K562 (cell line): ENCODE data around the gene MICU1. TPM values are rescaled to one million over a fixed set of nuclear protein-coding genes. Genes with fewer than 3 reads are reported as not detected.
A peak's percentile ranks its signal among the peaks of the same experiment; 100 is the strongest.

Source experiments
- CLOCK ChIP-seq: fragments of 250-450 bp; sonication (Bioruptor Pico); IDR thresholded peaks from 2 replicates; pipeline ENCODE4 v1.4.0; 2020; ENCODE audit warnings: mild to moderate bottlenecking, moderate library complexity, borderline replicate concordance
- E2F4 ChIP-seq: sonication (generic); formaldehyde crosslinking; IDR thresholded peaks from 2 replicates; pipeline ENCODE4 v1.8.0; 2022; ENCODE audit warnings: mild to moderate bottlenecking, low read depth, missing genetic modification reagents
- FOSL1 ChIP-seq: fragments of 200-800 bp; sonication (Bioruptor generic); conservative IDR thresholded peaks from 2 replicates; pipeline ENCODE4 v1.6.1; 2016; ENCODE audit warnings: missing genetic modification characterization, missing compliant biosample characterization
- HBP1 ChIP-seq: fragments of 450-650 bp; formaldehyde crosslinking; IDR thresholded peaks from 2 replicates; pipeline ENCODE4 v1.4.0; 2022; ENCODE audit warnings: missing genetic modification characterization
- KAT2B ChIP-seq: IDR thresholded peaks from one replicate; pipeline ENCODE4 v1.6.1; 2012; ENCODE audit warnings: low read depth, mild to moderate bottlenecking, control low read depth, inconsistent platforms, low read length, moderate library complexity
- KLF13 ChIP-seq: fragments of 450-650 bp; IDR thresholded peaks from 2 replicates; pipeline ENCODE4 v1.6.1; 2016; ENCODE audit warnings: missing genetic modification characterization, low read depth, mild to moderate bottlenecking, missing compliant biosample characterization, moderate library complexity, borderline replicate concordance
- PPARD ChIP-seq: fragments of 250-450 bp; sonication (Bioruptor Pico); IDR thresholded peaks from 2 replicates; pipeline ENCODE4 v1.8.0; 2022; ENCODE audit warnings: inconsistent platforms, mild to moderate bottlenecking, moderate library complexity
- PRDM10 ChIP-seq: fragments of 450-650 bp; IDR thresholded peaks from 2 replicates; pipeline ENCODE4 v1.6.1; 2018; ENCODE audit not compliant: partially characterized antibody
- RAD21 ChIP-seq, 2 experiments: fragments of 250-450 bp in 1 of 2; fragments of 450-650 bp in 1 of 2; sonication (Bioruptor Pico) in 1 of 2; formaldehyde crosslinking in 1 of 2; IDR thresholded peaks in 1 of 2; conservative IDR thresholded peaks in 1 of 2; 2 replicates each; pipeline versions ENCODE4 v1.4.0 to v1.8.0; 2020 to 2022; ENCODE audit warnings: mild to moderate bottlenecking in 2 of 2, moderate library complexity in 1 of 2
- RBM14 ChIP-seq: fragments of 200-400 bp; formaldehyde crosslinking; IDR thresholded peaks from 2 replicates; pipeline ENCODE4 v1.6.1; 2018; ENCODE audit warnings: low read depth, mild to moderate bottlenecking, low read length, moderate library complexity, borderline replicate concordance; ENCODE audit not compliant: insufficient read depth
- RBM25 ChIP-seq: fragments of 200-400 bp; formaldehyde crosslinking; IDR thresholded peaks from 2 replicates; pipeline ENCODE4 v1.6.1; 2018; ENCODE audit warnings: low read length, low read depth, moderate library complexity; ENCODE audit not compliant: severe bottlenecking
- XRCC3 ChIP-seq: fragments of 450-650 bp; IDR thresholded peaks from 2 replicates; pipeline ENCODE4 v1.6.1; 2017; ENCODE audit warnings: mild to moderate bottlenecking, moderate library complexity
- ZNF184 ChIP-seq: sonication (generic); formaldehyde crosslinking; IDR thresholded peaks from 2 replicates; pipeline ENCODE4 v1.5.0; 2020; ENCODE audit warnings: missing genetic modification reagents
- ZNF263 ChIP-seq: sonication (generic); formaldehyde crosslinking; IDR thresholded peaks from 2 replicates; pipeline ENCODE4 v1.8.0; 2022; ENCODE audit warnings: mild to moderate bottlenecking, missing genetic modification reagents, borderline replicate concordance
- ZNF436 ChIP-seq: fragments of 250-450, 450-650 bp; sonication (Bioruptor Pico); formaldehyde crosslinking; IDR thresholded peaks from 2 replicates; pipeline ENCODE4 v1.7.0; 2020; ENCODE audit warnings: mild to moderate bottlenecking
- ZNF778 ChIP-seq: fragments of 450-650 bp; formaldehyde crosslinking; IDR thresholded peaks from 2 replicates; pipeline ENCODE4 v1.4.0; 2020; ENCODE audit warnings: mild to moderate bottlenecking, moderate library complexity
- ZNF830 ChIP-seq: fragments of 250-450 bp; sonication (Bioruptor Pico); IDR thresholded peaks from 2 replicates; pipeline ENCODE4 v1.5.0; 2021; ENCODE audit warnings: mild to moderate bottlenecking
- polyA plus RNA-seq, 8 experiments: library from polyadenylated mRNA; depleted of rRNA in 4 of 8; stranded (reverse) in 5 of 8; unstranded in 3 of 8; fragments of >200 nt; fragmentation: Nextera tagmentation in 2 of 8; fragmentation: Illumina TruSeq in 1 of 8; extraction: Ambion mirVana in 2 of 8; extraction: Trizol in 1 of 8; gene quantifications; 2 replicates each; pipeline versions ENCODE4 v1.2.1 to v1.2.3, GENCODE V29; 2011 to 2014; ENCODE audit warnings: inconsistent platforms in 1 of 8, missing spikeins in 1 of 8
- total RNA-seq, 7 experiments: library from RNA; depleted of rRNA in 6 of 7; stranded (reverse); fragments of >200 nt in 6 of 7; fragmentation: Illumina TruSeq in 2 of 7; extraction: Trizol in 2 of 7; gene quantifications; 2 replicates each; pipeline versions ENCODE4 v1.2.1 to v1.2.3, GENCODE V29; 2011 to 2021; ENCODE audit warnings: low replicate concordance in 1 of 7

The MICU1 gene
- total and polyA plus RNA-seq, 9 of the 15 experiments (the other 6 are each of a cell fraction or from before 2014, with no cell fraction given) = 29.3 to 76.8 (median 48.4) TPM

GRCh38 chr10:72625608-72626443 is at the start of gene MICU1 (continued):
- TF ChIP-seq KLF13 (tag) = peak; percentile 97
- TF ChIP-seq PPARD (CRISPR knock-in tag) = no peak
- TF ChIP-seq ZNF263 (CRISPR knock-in tag) = no peak
- TF ChIP-seq RBM14 = no peak
- no peak for TF ChIP-seq CLOCK (CRISPR knock-in tag)
- no peak for TF ChIP-seq KAT2B
- peak; percentile 42 for TF ChIP-seq PRDM10
- TF ChIP-seq ZNF184 (CRISPR knock-in tag) = no peak
- 0 out of 2 replicates have a peak, but pooled peaks have one; percentile 31 for TF ChIP-seq HBP1
- no peak for TF ChIP-seq RBM25
- 0 out of 2 replicates have a peak, but pooled peaks have one; percentile 15 for TF ChIP-seq FOSL1 (tag)
- TF ChIP-seq RAD21 (CRISPR knock-in tag; conservative IDR thresholded peaks at IDR 0.05 in 1 of 2, IDR thresholded peaks at IDR 0.05 in 1 of 2) = no peak; a peak in 1 of 4 replicates
- no peak; the same call in 1 of the 2 replicates for TF ChIP-seq E2F4 (CRISPR knock-in tag)
- TF ChIP-seq XRCC3 = no peak
- TF ChIP-seq ZNF778 (CRISPR knock-in tag) = no peak
- TF ChIP-seq ZNF436 = no peak
- TF ChIP-seq ZNF830 (CRISPR knock-in tag) = no peak
